GM13977 (cell line): Measurements from ENCODE around the gene LCE1F.

Source experiments
- DNase-seq: peaks from one replicate; pipeline ENCODE4 v3.0.0; 2012; ENCODE audit warnings: low spot score
- in situ Hi-C: fragments of 300-500 bp; cut with MboI; formaldehyde crosslinking; loops from one replicate; pipeline ENCODE4 v1.12.0; 2022; ENCODE audit warnings: low sequenced_read_pairs, low pct_unique_long_range_greater_than_20kb, mixed read lengths, inconsistent platforms; ENCODE audit not compliant: unreplicated experiment
- TF ChIP-seq, protein P1 (sequence below): IDR thresholded peaks from 2 replicates; pipeline ENCODE4 v1.5.1; 2012; ENCODE audit warnings: mild to moderate bottlenecking, control low read depth; ENCODE audit not compliant: insufficient read depth; ENCODE audit errors: extremely low read depth, missing control alignments

LCE1F gene

GRCh38 chr1:152774875-152775274 lies at the start of gene LCE1F:
TSS of gene LCE1F (plus strand) at chr1:152775140. CDS start at chr1:152776372, 1,232 bp downstream.
- TF ChIP-seq, protein P1, sequence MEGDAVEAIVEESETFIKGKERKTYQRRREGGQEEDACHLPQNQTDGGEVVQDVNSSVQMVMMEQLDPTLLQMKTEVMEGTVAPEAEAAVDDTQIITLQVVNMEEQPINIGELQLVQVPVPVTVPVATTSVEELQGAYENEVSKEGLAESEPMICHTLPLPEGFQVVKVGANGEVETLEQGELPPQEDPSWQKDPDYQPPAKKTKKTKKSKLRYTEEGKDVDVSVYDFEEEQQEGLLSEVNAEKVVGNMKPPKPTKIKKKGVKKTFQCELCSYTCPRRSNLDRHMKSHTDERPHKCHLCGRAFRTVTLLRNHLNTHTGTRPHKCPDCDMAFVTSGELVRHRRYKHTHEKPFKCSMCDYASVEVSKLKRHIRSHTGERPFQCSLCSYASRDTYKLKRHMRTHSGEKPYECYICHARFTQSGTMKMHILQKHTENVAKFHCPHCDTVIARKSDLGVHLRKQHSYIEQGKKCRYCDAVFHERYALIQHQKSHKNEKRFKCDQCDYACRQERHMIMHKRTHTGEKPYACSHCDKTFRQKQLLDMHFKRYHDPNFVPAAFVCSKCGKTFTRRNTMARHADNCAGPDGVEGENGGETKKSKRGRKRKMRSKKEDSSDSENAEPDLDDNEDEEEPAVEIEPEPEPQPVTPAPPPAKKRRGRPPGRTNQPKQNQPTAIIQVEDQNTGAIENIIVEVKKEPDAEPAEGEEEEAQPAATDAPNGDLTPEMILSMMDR = no peak
- DNase-seq = no peak
- in situ Hi-C loops = no loop called here

GRCh38 chr1:152725261-152725660 lies 49.7 kb upstream of the LCE1F start:
- in situ Hi-C loops = no loop called here
- no peak for DNase-seq
- TF ChIP-seq, protein P1 = no peak

DNA sequence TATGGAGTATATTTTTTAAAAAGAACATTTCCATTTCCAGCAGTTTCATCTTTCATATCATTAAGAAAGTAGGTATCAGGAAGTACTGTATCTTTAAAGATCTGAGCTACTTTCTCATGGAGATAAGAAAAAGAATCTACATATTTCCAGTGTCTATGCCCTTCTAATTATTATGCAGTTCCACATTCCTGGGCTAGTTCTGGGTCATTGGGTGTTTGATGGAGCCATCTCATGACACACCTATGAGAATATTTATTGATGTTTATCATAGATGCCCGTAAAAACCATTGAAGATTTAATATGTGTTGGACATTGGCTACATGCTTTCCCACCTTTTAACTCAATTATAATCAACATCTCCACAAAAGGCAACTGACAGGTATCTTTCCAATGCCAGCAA lies 46.0 kb upstream of the LCE1F start:
- in situ Hi-C loops = no loop called here
- TF ChIP-seq, protein P1 = no peak
- DNase-seq = no peak

DNA sequence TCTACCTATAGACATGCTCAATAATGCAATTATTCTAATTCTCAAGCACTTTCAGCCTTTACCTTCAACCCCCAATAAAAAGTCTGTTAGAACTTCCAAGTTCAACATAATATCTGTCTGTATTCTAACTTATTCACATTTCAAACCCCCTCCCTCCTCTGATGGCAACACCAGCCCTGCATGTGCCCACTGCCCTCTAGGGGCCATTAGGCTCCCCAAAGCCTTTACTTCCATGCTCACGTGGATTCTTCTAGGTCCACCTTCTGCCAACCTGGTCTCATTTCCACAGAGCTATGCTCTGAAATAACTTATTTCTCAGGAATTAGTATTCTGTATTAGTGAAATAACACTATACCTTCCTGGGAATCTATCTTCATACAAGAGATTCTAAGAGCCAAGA lies 39.3 kb upstream of the LCE1F start:
- TF ChIP-seq, protein P1 = peak; percentile 15
- in situ Hi-C loops = no loop called here
- no peak for DNase-seq

GRCh38 chr1:152737997-152738396 lies 36.9 kb upstream of the LCE1F start:
- in situ Hi-C loops = no loop called here
- TF ChIP-seq, protein P1 = no peak
- DNase-seq = no peak

DNA sequence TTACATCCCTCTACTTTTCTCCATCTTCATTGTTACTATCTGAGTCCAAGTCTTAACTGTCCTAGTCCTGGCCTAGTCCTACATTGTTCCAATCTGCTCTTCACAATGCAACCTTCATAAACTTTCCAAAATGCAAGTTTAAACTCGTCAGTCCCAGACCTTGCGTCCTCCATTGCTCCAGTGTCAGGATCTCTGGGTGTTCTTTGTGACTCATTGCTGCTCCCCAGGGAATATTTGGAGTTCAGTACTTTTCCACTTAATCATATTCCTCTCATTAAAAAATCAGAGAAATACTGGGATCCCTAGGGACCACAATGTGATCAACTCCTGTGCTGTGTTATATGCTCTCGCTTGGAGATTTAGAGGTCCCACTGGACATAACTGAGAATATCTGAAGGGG lies 35.1 kb upstream of the LCE1F start:
- TF ChIP-seq, protein P1 = no peak
- DNase-seq = no peak
- in situ Hi-C loops = no loop called here

- no peak for DNase-seq
- in situ Hi-C loops = no loop called here
- TF ChIP-seq, protein P1 = no peak
Observed at GRCh38 chr1:152741656-152742055, 33.3 kb upstream of the LCE1F start.
